GM19239 (cell line): ENCODE measurements around the gene BCAP29.
A peak's percentile ranks its signal among the peaks of the same experiment; 100 is the strongest.
"Not testable (repeated sequence)": the region's sequence is repeated elsewhere in the genome, so short reads cannot be mapped to it uniquely, and the experiment has no call there.

ENCODE experiments used
- DNase-seq: peaks from one replicate; pipeline ENCODE4 v3.0.0; 2011; ENCODE audit warnings: low spot score; ENCODE audit not compliant: insufficient read length
- FAIRE-seq: peaks from 2 replicates; lab custom pipeline; 2011; peaks lifted over from hg19 to GRCh38; lab: Jason Lieb, UNC

The BCAP29 gene

GRCh38 chr7:107615910-107616680 is 36.0 kb downstream of the BCAP29 start:
- DNase-seq (no peak), FAIRE-seq (no peak)

GRCh38 chr7:107622429-107622828 is 42.4 kb downstream of the BCAP29 start:
- FAIRE-seq (no peak), DNase-seq (no peak)

- FAIRE-seq, result no peak
- no peak for DNase-seq
Observed at GRCh38 chr7:107622894-107623293, 42.8 kb downstream of the BCAP29 start.

GRCh38 chr7:107627002-107627401 is 47.0 kb downstream of the BCAP29 start:
- FAIRE-seq (no peak), DNase-seq (no peak)

GRCh38 chr7:107628461-107629064 is 48.5 kb downstream of the BCAP29 start:
- DNase-seq, result no peak
- FAIRE-seq, result no peak

- no peak for FAIRE-seq
Observed at GRCh38 chr7:107630342-107630741, 50.3 kb downstream of the BCAP29 start.

GRCh38 chr7:107631588-107632491 is 51.8 kb downstream of the BCAP29 start:
- FAIRE-seq, result no peak
- DNase-seq, result no peak

More at GRCh38 chr7:107630342-107630741, 50.3 kb downstream of the BCAP29 start:
- no peak for DNase-seq

GRCh38 chr7:107632492-107632865 is 52.4 kb downstream of the BCAP29 start:
- DNase-seq, result no peak
- FAIRE-seq, result no peak

- peak; percentile 96 for FAIRE-seq
- no peak for DNase-seq
Observed at GRCh38 chr7:107638594-107638993, 58.5 kb downstream of the BCAP29 start.

- FAIRE-seq, DNase-seq: not testable (repeated sequence)
Observed at GRCh38 chr7:107639070-107639469, 59.0 kb downstream of the BCAP29 start.

GRCh38 chr7:107641676-107642075 is 61.6 kb downstream of the BCAP29 start:
- DNase-seq (no peak), FAIRE-seq (no peak)

GRCh38 chr7:107642501-107642900 is 62.5 kb downstream of the BCAP29 start:
- DNase-seq (no peak), FAIRE-seq (no peak)

GRCh38 chr7:107643407-107643806 is 63.4 kb downstream of the BCAP29 start:
- DNase-seq, result no peak

GRCh38 chr7:107643938-107644308 is 63.9 kb downstream of the BCAP29 start:
- FAIRE-seq, result no peak
- no peak for DNase-seq

More at GRCh38 chr7:107643407-107643806, 63.4 kb downstream of the BCAP29 start:
- FAIRE-seq, result no peak

- DNase-seq (no peak), FAIRE-seq (no peak)
Observed at GRCh38 chr7:107644309-107644974, 64.4 kb downstream of the BCAP29 start.

- no peak for DNase-seq
- no peak for FAIRE-seq
Observed at GRCh38 chr7:107652642-107653041, 72.6 kb downstream of the BCAP29 start.

GRCh38 chr7:107658467-107658866 is 78.4 kb downstream of the BCAP29 start:
- no peak for FAIRE-seq
- no peak for DNase-seq

- FAIRE-seq, result peak; percentile 73
- no peak for DNase-seq
Observed at GRCh38 chr7:107659666-107660065, 79.6 kb downstream of the BCAP29 start.

- DNase-seq (no peak), FAIRE-seq (peak; percentile 21)
Observed at GRCh38 chr7:107660381-107661080, 80.5 kb downstream of the BCAP29 start, which contains the start of gene SLC26A4. TSS of gene SLC26A4 (plus strand) at chr7:107660828. CDS start at chr7:107661642, 814 bp downstream.
